Fibroblast of peridontal ligament (primary cell): ENCODE measurements around the gene ARSJ.

Source experiments
- DNase-seq: peaks from one replicate; pipeline ENCODE4 v3.0.0-alpha.2; 2010; ENCODE audit errors: extremely low read depth

ARSJ gene

GRCh38 chr4:113901994-113902787 is 77.3 kb downstream of the ARSJ start:
- no peak for DNase-seq

- peak; percentile 34 for DNase-seq
These were observed 80.0 kb downstream of the ARSJ start for GRCh38 chr4:113899271-113900070.

GRCh38 chr4:113893546-113893945 is 85.9 kb downstream of the ARSJ start:
- DNase-seq: no peak

- peak; percentile 65 for DNase-seq
These were observed 91.4 kb downstream of the ARSJ start for GRCh38 chr4:113888006-113888405.

GRCh38 chr4:113885291-113885690 is 94.2 kb downstream of the ARSJ start:
- no peak for DNase-seq

- DNase-seq: no peak
These were observed 94.8 kb downstream of the ARSJ start for GRCh38 chr4:113884655-113885054.

- DNase-seq: peak; percentile 58
These were observed 96.8 kb downstream of the ARSJ start for GRCh38 chr4:113882668-113883067.

GRCh38 chr4:113881256-113881655 is 98.2 kb downstream of the ARSJ start:
- no peak for DNase-seq

GRCh38 chr4:113880240-113881028 is 99.0 kb downstream of the ARSJ start:
- DNase-seq: no peak

- peak; percentile 42 for DNase-seq
These were observed 100.8 kb downstream of the ARSJ start for GRCh38 chr4:113878668-113879067.

GRCh38 chr4:113874480-113874879 is 105.0 kb downstream of the ARSJ start:
- DNase-seq: no peak

GRCh38 chr4:113873508-113873907 is 105.9 kb downstream of the ARSJ start:
- DNase-seq: no peak

- DNase-seq: no peak
These were observed 106.8 kb downstream of the ARSJ start for GRCh38 chr4:113872426-113873260.

- no peak for DNase-seq
These were observed 108.4 kb downstream of the ARSJ start for GRCh38 chr4:113871080-113871479.

- DNase-seq: peak; percentile 22
These were observed 109.6 kb downstream of the ARSJ start for GRCh38 chr4:113869743-113870375.

- DNase-seq: no peak
These were observed 112.8 kb downstream of the ARSJ start for GRCh38 chr4:113866611-113867010.

- no peak for DNase-seq
These were observed 120.5 kb downstream of the ARSJ start for GRCh38 chr4:113858924-113859323.

- DNase-seq: no peak
These were observed 127.6 kb downstream of the ARSJ start for GRCh38 chr4:113851816-113852215.
